ENCODE measurements around the gene ZNF547. TPM values are rescaled to one million over a fixed set of nuclear protein-coding genes. Genes with fewer than 3 reads are reported as not detected.

ZNF547 gene
- total RNA-seq, 1 experiment from 2014 or later: 3.7 TPM

DNA sequence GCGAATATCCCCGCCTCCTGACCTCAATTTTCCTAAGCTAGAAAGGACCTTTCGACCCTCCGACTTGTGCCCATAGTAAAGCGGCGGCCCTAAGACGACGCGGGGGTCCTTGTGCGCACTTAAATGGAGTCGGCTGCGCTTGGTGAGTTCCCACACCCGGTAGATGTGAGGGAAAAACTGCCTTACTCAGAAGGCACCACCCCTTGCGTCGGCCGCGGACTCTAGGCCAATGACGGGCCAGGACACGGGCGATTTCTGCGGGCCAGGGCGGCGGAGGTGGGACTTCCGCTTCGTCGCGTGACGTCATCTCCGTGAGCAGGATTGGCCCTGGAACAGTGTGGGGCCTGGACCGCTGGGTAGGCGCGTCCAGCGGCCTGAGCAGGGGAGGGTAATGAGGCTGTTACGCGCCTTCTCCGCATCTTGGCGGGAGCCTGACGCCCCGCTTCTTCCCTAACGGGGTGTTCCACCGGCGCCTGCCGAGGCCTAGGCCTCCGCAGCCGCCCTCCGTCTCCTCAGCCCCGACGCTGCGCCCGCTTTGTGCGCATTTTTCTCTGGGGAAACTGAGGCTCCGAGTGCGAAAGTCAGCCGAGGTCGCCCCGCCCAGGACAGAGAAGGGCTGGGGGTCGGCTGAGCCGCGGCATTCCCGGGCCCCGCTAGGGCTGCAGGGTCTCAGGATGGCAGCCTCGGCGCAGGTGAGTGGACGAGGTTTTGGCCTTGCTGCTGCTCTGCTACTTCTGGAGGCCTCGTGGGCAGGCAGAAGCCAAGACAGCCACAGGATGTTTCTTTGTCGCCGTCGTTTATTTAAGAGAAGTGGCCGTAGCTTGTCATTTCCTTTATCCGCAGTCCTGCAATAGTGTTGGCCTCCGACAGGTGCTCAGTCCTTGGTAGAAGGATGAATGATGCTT is 42.9 kb upstream of the ZNF547 start, which contains the start of gene ZNF543:
Gene ZNF543 (plus strand): TSS at position 293 of the 905 bp plus-strand sequence. CDS start 382 bp downstream, at position 675.
- TF ChIP-seq, protein P1, sequence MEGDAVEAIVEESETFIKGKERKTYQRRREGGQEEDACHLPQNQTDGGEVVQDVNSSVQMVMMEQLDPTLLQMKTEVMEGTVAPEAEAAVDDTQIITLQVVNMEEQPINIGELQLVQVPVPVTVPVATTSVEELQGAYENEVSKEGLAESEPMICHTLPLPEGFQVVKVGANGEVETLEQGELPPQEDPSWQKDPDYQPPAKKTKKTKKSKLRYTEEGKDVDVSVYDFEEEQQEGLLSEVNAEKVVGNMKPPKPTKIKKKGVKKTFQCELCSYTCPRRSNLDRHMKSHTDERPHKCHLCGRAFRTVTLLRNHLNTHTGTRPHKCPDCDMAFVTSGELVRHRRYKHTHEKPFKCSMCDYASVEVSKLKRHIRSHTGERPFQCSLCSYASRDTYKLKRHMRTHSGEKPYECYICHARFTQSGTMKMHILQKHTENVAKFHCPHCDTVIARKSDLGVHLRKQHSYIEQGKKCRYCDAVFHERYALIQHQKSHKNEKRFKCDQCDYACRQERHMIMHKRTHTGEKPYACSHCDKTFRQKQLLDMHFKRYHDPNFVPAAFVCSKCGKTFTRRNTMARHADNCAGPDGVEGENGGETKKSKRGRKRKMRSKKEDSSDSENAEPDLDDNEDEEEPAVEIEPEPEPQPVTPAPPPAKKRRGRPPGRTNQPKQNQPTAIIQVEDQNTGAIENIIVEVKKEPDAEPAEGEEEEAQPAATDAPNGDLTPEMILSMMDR (IDR thresholded peaks at IDR 0.05; ENCODE audit: unreplicated experiment): no peak
- DNase-seq (ENCODE audit: unreplicated experiment): peak; percentile 98
- BruUV-seq (replicated peaks): no TSS peak
- ChIA-PET CTCF (interaction anchor here (0.7 to 1.2 kb wide), 3 partner anchors 10 to 144 kb away, joined by 3 read pairs; no protein-coding TSS in a partner anchor), POLR2A (interaction anchor here (0.6 to 4.2 kb wide), 22 partner anchors 10 to 116 kb away, joined by 3 to 42 read pairs (median 4); partner anchors contain the start of genes ZNF17, ZNF304, ZNF460 and ZNF548)
- peak within 1 kb of the TSS; percentile 88 for H3K27ac Mint-ChIP-seq (ENCODE audit: low read depth, unreplicated experiment)
- H3K36me3 Mint-ChIP-seq (ENCODE audit: insufficient read depth, unreplicated experiment): peaks cover 24% of the 10 kb centered on the region
- H3K4me3 Mint-ChIP-seq (ENCODE audit: unreplicated experiment): peak within 1 kb of the TSS; percentile 81
- no peaks in the 10 kb centered on the region for H3K9me3 Mint-ChIP-seq (ENCODE audit: unreplicated experiment)
- peaks cover 12% of the 10 kb centered on the region for H3K4me1 Mint-ChIP-seq (ENCODE audit: insufficient read depth, unreplicated experiment)
- H3K27me3 Mint-ChIP-seq (ENCODE audit: insufficient read depth, unreplicated experiment): peaks cover 4% of the 10 kb centered on the region
- intact Hi-C loops (cut with micrococcal nuclease): loop anchor here (1.0 to 2.0 kb wide), 3 partner anchors 18 to 80 kb away; partner anchors contain the start of genes ZNF460 and ZNF805

DNA sequence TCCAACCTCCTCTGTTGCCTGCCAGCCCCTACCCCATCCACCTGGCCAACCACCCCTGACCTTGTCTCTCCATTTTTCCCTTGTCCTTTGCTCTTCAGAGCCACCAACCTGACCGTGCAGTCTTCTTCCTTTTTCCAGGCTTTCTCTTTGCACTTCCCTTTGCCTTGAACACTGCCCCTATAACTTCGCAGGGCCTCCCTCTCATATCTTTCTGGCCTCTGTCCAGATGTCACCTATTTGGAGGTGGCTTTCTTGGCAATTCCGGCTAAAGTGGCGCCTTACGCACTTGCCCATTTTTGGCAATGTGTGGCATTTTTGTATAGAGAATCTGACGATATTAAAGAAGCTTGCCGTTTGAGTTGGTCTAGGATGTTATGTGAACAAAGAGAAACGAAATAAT is 42.2 kb upstream of the ZNF547 start:
- CTCF ChIA-PET: interaction anchor here (0.6 to 1.2 kb wide), 5 partner anchors 9 to 160 kb away, joined by 3 to 4 read pairs (median 3); partner anchors contain the start of gene ZNF460
- H3K27me3 Mint-ChIP-seq (ENCODE audit: insufficient read depth, unreplicated experiment): no peaks in the 10 kb centered on the region
- no peak for DNase-seq (ENCODE audit: unreplicated experiment)
- H3K9me3 Mint-ChIP-seq (ENCODE audit: unreplicated experiment): no peaks in the 10 kb centered on the region
- peak overlapping the region; percentile 81 for H3K4me3 Mint-ChIP-seq (ENCODE audit: unreplicated experiment)
- peaks cover 12% of the 10 kb centered on the region for H3K4me1 Mint-ChIP-seq (ENCODE audit: insufficient read depth, unreplicated experiment)
- BruUV-seq (replicated peaks): no TSS peak
- POLR2A ChIA-PET: interaction anchor here (0.6 to 4.2 kb wide), 19 partner anchors 9 to 157 kb away, joined by 3 to 42 read pairs (median 3); partner anchors contain the start of genes ZNF264, ZNF304, ZNF460 and ZNF548
- H3K27ac Mint-ChIP-seq (ENCODE audit: low read depth, unreplicated experiment): peak overlapping the region; percentile 88
- peaks cover 31% of the 10 kb centered on the region for H3K36me3 Mint-ChIP-seq (ENCODE audit: insufficient read depth, unreplicated experiment)
- intact Hi-C loops (cut with micrococcal nuclease): loop anchor here (1.0 to 2.0 kb wide), 3 partner anchors 18 to 80 kb away; partner anchors contain the start of genes ZNF460 and ZNF805
- TF ChIP-seq, protein P1 (IDR thresholded peaks at IDR 0.05; ENCODE audit: unreplicated experiment): no peak

DNA sequence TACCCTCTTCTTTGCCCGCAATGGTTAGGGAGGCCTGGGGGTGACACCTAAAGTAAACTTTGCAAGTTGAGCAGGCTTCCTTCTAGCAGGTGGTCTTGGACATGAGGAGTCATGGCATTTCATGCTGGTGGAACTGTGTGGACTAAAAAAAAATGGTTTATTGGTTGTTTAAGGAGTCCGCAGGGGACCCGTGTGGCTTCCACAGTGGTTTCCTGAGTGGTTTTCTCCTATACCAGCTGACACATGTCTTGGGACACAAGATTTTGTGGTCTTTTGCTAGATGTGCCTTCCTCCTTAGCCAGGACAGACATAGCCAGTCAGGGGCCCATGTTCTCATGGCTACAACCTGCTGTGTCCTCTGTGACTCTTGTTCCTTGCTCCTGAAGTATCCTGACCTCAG is 41.6 kb upstream of the ZNF547 start:
- H3K9me3 Mint-ChIP-seq (ENCODE audit: unreplicated experiment): no peaks in the 10 kb centered on the region
- no TSS peak for BruUV-seq (replicated peaks)
- POLR2A ChIA-PET: interaction anchor here (0.5 to 4.2 kb wide), 20 partner anchors 9 to 1041 kb away, joined by 3 to 42 read pairs (median 4); partner anchors contain the start of genes ZNF264, ZNF304, ZNF460 and ZNF497
- peaks cover 12% of the 10 kb centered on the region for H3K4me1 Mint-ChIP-seq (ENCODE audit: insufficient read depth, unreplicated experiment)
- intact Hi-C loops (cut with micrococcal nuclease): loop anchor here (1.0 to 2.0 kb wide), 3 partner anchors 19 to 81 kb away; partner anchors contain the start of genes ZNF460 and ZNF805
- peaks cover 37% of the 10 kb centered on the region for H3K36me3 Mint-ChIP-seq (ENCODE audit: insufficient read depth, unreplicated experiment)
- no peak for DNase-seq (ENCODE audit: unreplicated experiment)
- peak overlapping the region; percentile 81 for H3K4me3 Mint-ChIP-seq (ENCODE audit: unreplicated experiment)
- CTCF ChIA-PET: interaction anchor here (0.6 to 1.2 kb wide), 6 partner anchors 18 to 1388 kb away, joined by 3 to 4 read pairs (median 3); partner anchors contain the start of gene ZNF460
- H3K27ac Mint-ChIP-seq (ENCODE audit: low read depth, unreplicated experiment): peak overlapping the region; percentile 88
- H3K27me3 Mint-ChIP-seq (ENCODE audit: insufficient read depth, unreplicated experiment): no peaks in the 10 kb centered on the region
- TF ChIP-seq, protein P1 (IDR thresholded peaks at IDR 0.05; ENCODE audit: unreplicated experiment): no peak

DNA sequence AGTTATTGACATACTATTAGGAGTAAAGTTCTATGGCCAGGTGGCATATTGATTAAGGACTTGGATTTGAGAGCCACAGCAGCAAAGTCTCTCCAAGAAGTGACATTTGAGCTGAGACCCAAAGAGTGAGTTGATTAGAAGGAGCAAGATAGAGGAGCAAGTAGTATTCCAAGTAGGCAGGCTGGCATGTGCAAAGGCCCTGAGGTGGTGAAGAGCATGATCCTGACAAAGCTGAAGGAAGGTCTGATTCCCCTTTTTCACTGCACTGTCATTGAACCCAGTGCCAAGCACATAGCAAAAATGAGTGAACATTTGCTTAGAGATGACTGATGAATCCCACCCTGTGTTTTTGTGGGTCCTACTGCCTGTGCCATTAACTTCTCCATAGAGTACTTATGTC is 38.4 kb upstream of the ZNF547 start:
- Mint-ChIP-seq H3K27ac (ENCODE audit: low read depth, unreplicated experiment) (no peak overlapping the region), H3K4me3 (ENCODE audit: unreplicated experiment) (no peak overlapping the region), H3K27me3 (ENCODE audit: insufficient read depth, unreplicated experiment) (no peaks in the 10 kb centered on the region), H3K4me1 (ENCODE audit: insufficient read depth, unreplicated experiment) (peaks cover 12% of the 10 kb centered on the region), H3K9me3 (ENCODE audit: unreplicated experiment) (no peaks in the 10 kb centered on the region), H3K36me3 (ENCODE audit: insufficient read depth, unreplicated experiment) (peaks cover 70% of the 10 kb centered on the region)
- intact Hi-C loops (cut with micrococcal nuclease): no loop called here
- POLR2A ChIA-PET: interaction anchor here (1.2 kb wide), 1 partner anchor 9 kb away, joined by 4 read pairs; no protein-coding TSS in a partner anchor
- CTCF ChIA-PET: no interaction called here
- TF ChIP-seq, protein P1 (IDR thresholded peaks at IDR 0.05; ENCODE audit: unreplicated experiment): no peak
- no TSS peak for BruUV-seq (replicated peaks)
- DNase-seq (ENCODE audit: unreplicated experiment): no peak

Measured in MCF 10A (cell line).